ENCODE measurements around the gene ARL9.

- TF ChIP-seq RAD21 (CRISPR knock-in tag; conservative IDR thresholded peaks at IDR 0.05 in 1 of 2, IDR thresholded peaks at IDR 0.05 in 1 of 2) (no peak), CHD1 (IDR thresholded peaks at IDR 0.05; ENCODE audit: low read length) (no peak), ZNF280B (CRISPR knock-in tag; IDR thresholded peaks at IDR 0.05) (no peak), MAFF (IDR thresholded peaks at IDR 0.05; ENCODE audit: low read length) (peak; percentile 83), TBP (optimal IDR thresholded peaks at IDR 0.05; ENCODE audit: low read depth, low read length) (no peak), EP300 (IDR thresholded peaks at IDR 0.05; ENCODE audit: low read length) (no peak), ETS1 (conservative IDR thresholded peaks at IDR 0.05; ENCODE audit: control insufficient read depth, low read depth, low read length) (no peak)
These were observed 26.2 kb downstream of the ARL9 start for GRCh38 chr4:56531823-56532222.

Measured in K562 (cell line).